Measurements from ENCODE around the gene MARCKSL1. TPM values are rescaled to one million over a fixed set of nuclear protein-coding genes. Genes with fewer than 3 reads are reported as not detected.

The MARCKSL1 gene
- total RNA-seq, 1 experiment from 2014 or later, result 67.1 TPM

Other genes starting within 250 kb of the MARCKSL1 start
- gene KPNA6, start 228.2 kb downstream of the MARCKSL1 start, total RNA-seq (2014; rRNA removed; shearing (Covaris generic)), result 45.4 and 54.4 TPM in 2 replicates
- 65.4 and 101 TPM in 2 replicates for gene TXLNA, start 156.6 kb downstream of the MARCKSL1 start, total RNA-seq (2014; rRNA removed; shearing (Covaris generic))
- gene CCDC28B, start 135.6 kb downstream of the MARCKSL1 start, total RNA-seq (2014; rRNA removed; shearing (Covaris generic)), result 22.1 and 38.9 TPM in 2 replicates
- gene IQCC, start 130.6 kb downstream of the MARCKSL1 start, total RNA-seq (2014; rRNA removed; shearing (Covaris generic)), result 4.4 and 5.6 TPM in 2 replicates
- not detected in 2 replicates for gene DCDC2B, start 127.1 kb downstream of the MARCKSL1 start, total RNA-seq (2014; rRNA removed; shearing (Covaris generic))
- 9.2 and 13.5 TPM in 2 replicates for gene TMEM234, start 113.9 kb downstream of the MARCKSL1 start, total RNA-seq (2014; rRNA removed; shearing (Covaris generic))
- 424 and 465 TPM in 2 replicates for gene EIF3I, start 113.8 kb downstream of the MARCKSL1 start, total RNA-seq (2014; rRNA removed; shearing (Covaris generic))
- 0.19 and 0.24 TPM in 2 replicates for gene FAM167B, start 89.0 kb downstream of the MARCKSL1 start, total RNA-seq (2014; rRNA removed; shearing (Covaris generic))
- gene LCK, start 85.0 kb downstream of the MARCKSL1 start, total RNA-seq (2014; rRNA removed; shearing (Covaris generic)), result not detected in 2 replicates
- gene HDAC1, start 44.1 kb downstream of the MARCKSL1 start, total RNA-seq (2014; rRNA removed; shearing (Covaris generic)), result 144 and 191 TPM in 2 replicates
- gene FAM229A, start 26.3 kb upstream of the MARCKSL1 start, total RNA-seq (2014; rRNA removed; shearing (Covaris generic)), result 0.28 and 0.74 TPM in 2 replicates
- gene TSSK3, start 26.3 kb upstream of the MARCKSL1 start, total RNA-seq (2014; rRNA removed; shearing (Covaris generic)), result not detected in 2 replicates
- gene BSDC1, start 58.2 kb upstream of the MARCKSL1 start, total RNA-seq (2014; rRNA removed; shearing (Covaris generic)), result 55.5 and 71.1 TPM in 2 replicates
- not detected in 2 replicates for gene ZBTB8B, start 128.8 kb upstream of the MARCKSL1 start, total RNA-seq (2014; rRNA removed; shearing (Covaris generic))
- 7.3 and 8.6 TPM in 2 replicates for gene ZBTB8A, start 203.2 kb upstream of the MARCKSL1 start, total RNA-seq (2014; rRNA removed; shearing (Covaris generic))